NOMO-1 treated with dmso at 0.1 percent for 144 hours (cell line): ENCODE data around the gene RPUSD4.

Experiments
- DNase-seq: peaks from one replicate; lab custom pipeline; 2025; ENCODE audit not compliant: unreplicated experiment; lab: John Stamatoyannopoulos, UW

RPUSD4 gene

DNA sequence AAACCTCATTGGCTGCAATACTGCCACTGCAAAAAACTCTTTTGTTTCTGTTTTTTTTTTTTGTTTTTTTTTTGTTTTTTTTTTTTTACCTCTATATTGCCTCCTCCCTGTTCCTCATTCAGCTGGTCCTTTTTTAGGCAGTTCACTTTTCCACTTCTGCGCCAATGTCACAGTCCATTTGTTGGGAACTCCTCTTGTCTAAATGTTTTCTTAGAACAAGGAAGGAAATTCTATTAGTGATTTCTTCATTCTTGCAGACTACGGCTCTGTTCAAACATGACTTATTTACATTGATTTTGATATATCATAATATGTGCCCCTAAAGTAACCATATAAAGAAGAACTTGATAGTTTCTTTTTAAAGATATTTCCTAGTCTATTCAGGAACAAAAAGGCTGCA is 3.0 kb upstream of the RPUSD4 start:
- no peak for DNase-seq

DNA sequence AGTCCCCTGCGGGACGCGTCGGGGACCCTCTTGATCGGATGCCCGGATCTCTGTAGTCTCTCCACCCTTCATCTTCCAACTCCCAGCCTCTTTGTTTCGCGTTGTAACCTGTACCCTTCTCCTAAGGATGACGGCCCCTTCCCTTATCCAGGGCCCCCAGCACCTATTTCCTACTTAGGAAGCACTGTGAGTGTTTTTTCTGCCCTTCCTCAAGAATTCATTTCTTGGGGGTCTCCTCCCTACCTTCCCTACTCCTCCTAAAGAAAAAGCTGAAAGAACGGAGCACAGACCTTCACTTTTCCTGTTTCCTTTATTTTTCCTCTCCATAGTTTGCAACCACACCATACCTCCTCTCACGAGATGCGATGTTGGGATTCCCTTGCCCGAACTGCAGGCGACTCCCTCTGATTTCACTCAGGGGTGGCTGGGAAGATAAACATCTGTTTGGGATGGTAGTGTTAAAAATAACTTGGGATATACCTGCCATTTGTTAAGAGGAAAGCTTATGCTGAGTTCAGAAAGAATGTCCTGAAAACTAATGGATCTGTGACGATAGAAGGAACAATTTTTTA is 725 bp upstream of the RPUSD4 start:
- no peak for DNase-seq

DNA sequence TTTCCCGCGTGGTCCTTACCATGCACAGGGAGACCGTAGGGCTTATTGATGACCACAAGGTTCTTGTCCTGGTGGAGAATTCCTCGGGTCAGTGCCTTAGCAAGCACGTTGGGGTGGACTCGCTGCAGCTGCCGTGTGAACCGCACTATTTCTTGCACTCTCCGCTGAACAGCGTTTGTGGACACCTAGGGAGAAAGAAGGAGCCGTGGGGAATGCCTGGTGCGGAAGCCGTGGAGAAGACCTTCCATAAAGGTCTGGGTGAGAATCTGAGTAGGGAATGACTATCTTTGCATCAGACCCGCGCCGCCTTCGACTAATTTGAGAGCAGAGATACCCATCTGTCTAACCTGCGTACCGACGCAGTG is 597 bp downstream of the RPUSD4 start:
- DNase-seq = no peak

DNA sequence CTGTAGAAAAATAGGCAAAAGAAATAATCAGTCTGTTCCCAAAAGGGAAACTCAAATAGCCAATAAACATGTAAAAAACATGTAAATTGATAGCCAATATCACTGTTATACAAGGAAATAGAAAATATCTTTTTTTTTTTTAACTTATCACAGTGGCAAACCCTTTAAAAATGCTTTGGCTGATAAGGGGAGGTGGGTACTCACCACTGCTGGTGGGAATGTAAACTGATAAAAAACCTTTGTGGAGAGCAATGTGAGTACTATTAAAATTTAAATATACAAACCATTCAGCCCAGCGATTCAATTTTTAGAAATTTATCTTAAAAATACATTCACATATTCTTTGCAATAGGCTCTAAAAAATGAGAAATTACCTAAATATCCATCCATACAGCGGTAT is 3.6 kb downstream of the RPUSD4 start:
- no peak for DNase-seq

DNA sequence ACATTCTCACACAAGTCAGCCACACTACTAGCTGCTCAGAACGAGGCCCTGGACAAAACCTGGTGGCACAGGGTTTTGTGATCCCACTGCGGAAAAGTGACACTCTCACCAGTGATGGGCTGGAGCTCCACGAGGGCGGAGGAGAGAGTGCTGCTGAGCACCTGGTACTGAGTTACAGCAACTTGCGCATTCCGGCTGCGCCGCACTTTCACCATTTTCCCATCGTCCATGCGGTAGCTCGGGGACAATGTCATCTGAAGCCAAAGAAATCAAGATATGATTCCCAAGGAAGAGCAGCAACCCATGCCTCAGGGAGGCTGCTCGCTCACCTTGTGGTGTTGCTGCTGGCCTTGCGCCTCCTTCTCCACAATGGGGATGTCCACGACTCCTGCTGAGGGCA is 6.1 kb downstream of the RPUSD4 start:
- DNase-seq = no peak

DNA sequence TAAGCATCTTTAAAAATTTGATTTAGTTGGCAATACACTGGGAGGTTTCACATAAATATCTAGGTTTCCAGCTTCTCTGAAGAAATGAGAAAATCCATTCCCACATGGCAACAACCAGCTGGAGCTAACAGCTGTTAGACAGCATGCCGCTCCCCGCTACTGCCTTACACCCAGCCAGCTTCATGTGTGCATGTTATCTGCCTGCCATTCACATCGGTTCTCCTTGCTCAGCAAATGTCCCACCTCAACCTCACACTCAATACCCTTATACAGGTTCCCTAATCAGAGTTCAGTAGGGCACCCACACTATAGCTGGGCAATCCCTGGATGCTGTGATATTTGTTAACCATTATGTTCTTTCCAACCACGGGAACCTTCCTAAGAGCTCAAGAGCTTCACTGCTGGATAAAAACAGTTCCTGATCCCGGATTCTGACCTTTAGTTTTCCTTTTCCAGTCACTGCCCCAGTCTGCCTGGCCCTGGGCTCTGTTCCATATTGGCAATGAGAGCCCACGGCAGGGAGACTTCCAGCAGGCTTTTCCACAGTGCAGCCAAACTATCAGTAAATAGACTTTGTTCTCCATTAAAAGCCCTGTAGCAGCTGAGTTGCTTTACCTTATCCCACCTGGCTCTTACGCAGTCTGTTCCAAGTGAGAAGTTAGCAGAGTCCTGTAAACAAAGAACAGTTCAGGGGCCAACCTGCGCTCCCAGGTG is 8.6 kb downstream of the RPUSD4 start:
- no peak for DNase-seq

DNA sequence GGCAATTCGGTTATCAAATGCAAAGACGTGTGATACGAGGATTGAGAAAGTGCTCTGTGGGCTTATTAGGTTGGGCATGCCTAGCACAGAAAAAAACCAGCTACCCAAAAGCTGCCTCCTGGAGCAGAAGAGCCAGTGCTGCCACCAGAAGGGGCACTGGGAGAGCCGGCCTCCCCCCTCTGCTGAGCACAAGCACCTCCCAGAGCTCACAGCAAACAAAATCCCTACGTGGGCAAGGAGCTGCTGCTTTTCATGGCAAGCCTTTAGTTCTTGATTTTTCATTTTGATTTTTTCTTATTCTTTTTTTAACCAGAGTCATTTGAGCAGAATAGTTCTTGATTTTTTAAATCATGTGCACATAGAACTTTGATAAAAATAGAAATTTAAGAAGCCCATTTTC is 12.8 kb downstream of the RPUSD4 start:
- DNase-seq = no peak

DNA sequence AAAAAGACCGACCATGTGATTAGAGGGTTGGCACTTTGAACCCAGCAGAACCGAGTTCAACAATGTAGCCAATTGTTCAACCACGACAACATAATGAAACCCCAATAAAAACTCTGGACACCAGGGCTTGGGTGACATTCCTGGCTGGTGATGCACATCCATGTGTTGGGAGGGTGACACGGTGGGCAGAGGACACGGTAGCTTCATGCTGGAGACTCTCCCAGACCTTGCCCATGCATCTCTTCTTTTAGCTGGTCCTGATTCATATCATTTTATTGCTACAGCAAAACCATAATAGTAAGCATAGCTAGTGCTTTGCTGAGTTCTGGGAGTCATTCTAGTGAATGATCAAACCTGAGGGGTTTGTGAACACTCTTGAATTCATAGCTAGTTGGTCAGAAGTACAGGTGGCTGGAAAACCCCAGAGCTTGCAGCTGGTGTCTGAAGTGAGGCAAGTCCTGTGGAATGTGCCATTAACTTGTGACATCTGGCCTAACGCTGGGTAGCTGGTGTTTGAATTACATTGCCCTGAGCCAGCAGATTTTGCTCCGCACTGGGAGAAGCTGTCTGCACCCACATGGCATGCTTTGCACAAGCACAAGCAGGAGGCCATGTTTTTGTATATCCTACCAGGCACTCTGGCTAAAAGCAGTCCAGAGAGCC is 14.0 kb downstream of the RPUSD4 start:
- no peak for DNase-seq

DNA sequence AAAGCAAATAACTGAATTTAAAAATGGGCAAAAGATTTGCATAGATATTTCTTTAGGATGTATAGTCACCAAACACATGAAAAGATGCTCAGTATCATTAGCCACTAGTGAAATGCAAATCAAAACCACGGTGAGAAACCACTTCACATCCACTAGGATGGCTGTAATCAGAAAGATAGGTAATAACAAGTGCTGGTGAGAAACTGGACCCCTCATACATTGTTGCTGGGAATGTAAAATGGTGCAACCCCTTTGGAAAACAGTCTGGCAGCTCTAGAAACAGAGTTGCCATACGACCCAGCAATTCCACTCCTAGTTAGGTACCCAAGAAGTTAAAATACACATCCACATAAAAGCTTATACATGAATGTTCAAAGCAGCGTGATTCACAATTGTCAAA is 16.3 kb downstream of the RPUSD4 start:
- no peak for DNase-seq

DNA sequence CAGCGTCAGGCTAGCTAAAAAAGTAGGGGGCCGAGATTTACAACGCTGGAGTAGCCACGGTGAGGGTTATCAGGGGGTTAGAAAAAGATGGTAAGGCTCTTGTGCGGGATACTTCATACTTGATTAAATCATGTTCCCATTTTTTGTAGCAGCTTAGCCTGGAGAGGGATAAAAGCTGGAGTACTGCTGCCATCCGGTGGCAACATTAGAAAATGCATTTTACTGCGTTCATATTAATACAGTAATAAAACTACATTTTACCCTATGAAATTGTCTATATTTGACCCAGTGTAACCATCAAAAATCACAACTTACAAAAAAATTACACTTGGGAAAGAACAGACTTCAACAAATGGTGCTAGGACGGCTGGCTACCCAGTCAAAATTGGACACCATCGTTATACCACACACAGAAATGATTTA is 17.3 kb downstream of the RPUSD4 start:
- DNase-seq = peak; percentile 2

DNA sequence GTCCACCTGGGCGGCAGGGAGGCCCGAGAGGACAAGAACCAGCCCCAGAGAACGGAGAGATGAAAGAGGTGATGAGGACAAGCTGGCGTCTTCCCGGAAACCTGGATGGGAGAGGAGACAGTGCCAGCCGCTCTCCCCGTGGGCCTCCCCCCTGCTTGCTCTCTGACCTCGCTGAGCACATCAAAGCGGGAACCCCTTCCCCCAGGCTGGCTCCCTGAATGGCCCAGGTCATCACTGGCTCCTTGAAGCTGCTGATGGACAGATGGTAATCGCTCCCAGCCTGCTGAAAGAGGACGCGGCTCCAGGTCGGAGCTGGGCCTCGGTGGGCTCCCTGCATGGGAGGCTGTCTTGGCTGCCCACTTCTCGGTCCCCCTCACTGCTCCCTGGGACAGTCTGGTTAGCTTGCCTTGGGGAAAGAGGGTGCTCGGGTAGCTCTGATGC is 18.4 kb downstream of the RPUSD4 start:
- no peak for DNase-seq

DNA sequence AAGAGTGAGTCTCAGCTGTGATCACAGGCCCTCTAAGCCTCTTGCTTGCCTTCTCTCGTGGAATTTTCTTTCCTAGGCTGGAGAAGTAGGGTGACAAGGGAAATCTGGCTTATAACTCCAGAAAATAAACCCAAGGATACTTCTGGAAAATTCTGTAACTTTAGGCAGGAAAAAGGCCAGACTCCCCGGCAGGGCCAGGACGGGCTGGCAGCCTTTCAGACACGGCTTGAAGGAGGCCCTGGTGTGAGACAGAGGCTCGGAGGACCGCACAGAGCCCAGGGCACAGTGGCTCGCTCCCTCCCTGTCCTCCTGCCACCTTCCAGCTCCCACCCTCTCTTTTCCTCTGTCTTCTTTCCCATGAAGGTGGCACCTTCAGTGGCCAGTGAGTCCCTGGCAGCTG is 19.1 kb downstream of the RPUSD4 start:
- no peak for DNase-seq

DNA sequence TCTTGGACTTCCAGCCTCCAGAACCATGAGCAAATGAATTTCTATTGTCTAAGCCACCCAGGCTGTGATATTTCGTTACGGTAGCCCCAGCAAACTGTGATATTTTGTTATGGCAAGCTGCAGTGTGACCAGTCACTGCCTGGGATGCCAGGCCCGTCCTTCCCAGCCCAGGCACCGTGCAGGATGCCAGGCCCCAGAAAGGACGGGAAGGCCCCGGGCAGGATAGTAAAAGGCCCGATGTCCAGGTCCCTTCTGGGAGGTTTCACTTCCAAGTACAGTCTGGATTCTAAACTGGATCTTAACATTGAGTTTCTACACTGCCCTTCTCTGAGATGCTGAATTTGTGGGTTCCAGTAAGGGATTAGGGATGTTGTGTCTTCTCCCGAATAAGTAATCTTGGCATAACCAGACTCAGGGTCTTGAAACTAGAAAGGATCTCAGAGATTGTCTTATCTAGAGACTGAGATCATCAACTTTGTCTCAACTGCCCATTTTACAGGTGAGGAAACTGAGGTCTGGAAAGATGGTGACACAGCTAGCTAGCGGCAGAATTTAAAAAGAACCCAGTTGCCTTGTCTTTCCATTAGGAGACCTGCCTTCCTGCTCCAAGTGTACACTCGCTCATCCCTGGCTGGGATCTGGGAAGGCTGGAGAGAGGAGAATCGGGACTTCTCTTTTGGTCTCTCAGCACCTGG is 19.9 kb downstream of the RPUSD4 start:
- DNase-seq = no peak

DNA sequence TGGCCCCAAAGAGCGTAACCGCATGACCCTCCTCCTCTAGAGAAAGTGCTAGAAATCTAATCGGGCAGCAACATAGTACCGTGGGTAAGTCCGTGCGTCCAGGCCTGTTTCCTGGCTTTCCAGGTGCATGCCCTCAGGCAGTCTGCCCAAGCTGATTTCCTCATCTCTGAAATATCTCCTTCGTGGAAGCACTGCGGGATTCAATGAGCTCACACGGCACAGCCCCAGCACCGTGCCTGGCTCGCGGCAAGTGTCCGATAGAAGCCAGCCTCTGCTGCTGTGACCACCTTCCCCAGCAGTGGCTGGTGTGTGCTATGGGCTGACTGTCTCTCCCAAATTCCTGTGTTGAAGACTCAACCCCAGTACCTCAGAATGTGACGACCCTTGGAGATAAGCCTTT is 20.7 kb downstream of the RPUSD4 start:
- no peak for DNase-seq

DNA sequence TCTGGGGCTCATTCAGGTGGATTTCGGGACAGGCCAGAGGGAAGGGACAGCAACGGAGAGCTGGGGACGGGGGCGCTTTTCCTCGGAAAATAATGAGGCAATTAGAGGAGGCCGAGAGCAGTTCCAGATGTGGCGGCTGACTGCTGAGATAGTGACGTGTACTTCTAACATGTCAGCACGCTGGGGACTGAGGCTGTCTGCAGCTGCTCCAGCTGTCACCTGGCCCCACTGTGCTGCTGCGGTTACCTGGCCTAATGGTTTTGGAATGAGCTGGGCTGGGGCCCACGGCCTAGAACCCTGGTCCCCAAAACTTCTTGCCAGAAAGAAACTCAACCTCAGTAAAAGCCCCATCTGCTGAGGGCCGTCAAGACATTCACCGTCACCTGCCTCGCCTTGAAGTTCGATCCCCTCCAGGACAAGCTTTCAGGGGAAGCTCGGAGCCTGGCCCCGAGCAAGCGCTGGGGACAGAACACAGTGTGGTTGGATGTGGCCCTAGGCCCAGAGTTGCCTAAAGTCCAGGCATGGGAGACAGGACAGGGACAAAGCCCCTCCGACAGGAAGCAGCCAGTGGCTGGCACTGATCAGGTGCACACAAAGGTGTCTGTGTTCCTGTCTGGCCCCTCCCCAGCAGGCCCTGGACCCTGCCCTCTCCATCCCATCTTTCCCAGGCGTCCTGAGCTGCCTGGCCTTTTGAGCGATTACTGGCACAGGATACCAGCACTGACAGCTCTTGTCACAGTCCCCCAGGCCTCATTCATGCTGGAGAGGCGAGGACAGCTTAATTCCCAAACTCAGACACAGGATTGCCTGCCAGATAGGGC is 22.1 kb downstream of the RPUSD4 start:
- DNase-seq = no peak

DNA sequence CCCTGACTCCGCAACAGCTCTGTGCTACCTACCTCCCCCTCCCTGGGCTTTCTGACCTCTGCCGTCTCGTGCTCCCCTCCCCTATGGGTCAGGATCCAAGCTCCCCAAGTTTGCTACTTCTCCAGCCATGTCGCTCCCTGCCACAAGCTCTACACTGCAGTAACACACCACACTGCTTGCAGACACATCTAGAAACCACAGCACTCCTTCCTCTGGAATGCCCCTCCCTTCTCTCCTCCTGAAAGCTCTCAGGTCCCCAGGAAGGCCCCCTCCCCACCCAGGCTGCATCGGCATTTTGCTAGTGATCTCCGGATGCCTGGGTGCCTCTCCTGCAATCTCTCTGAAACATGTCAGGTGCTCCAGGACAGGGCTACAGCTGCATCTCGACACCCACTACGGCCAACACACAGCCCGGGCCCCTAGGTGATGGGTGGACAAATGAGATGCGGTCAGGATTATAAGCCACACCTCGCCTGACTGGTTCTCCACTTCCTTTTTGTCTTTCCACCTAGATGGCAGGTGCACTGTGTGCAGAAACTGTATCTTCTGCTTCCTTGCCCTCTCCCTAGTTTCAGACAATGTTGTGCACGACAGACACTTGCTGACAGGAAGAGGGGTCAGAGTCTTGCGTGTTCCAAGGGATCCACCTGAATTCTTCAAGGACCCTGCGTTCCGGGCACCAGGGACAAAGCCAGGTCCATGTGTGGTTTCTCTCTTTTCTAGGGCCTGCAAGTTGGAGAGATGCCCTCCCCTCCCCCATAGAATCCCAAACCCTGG is 22.9 kb downstream of the RPUSD4 start:
- no peak for DNase-seq

DNA sequence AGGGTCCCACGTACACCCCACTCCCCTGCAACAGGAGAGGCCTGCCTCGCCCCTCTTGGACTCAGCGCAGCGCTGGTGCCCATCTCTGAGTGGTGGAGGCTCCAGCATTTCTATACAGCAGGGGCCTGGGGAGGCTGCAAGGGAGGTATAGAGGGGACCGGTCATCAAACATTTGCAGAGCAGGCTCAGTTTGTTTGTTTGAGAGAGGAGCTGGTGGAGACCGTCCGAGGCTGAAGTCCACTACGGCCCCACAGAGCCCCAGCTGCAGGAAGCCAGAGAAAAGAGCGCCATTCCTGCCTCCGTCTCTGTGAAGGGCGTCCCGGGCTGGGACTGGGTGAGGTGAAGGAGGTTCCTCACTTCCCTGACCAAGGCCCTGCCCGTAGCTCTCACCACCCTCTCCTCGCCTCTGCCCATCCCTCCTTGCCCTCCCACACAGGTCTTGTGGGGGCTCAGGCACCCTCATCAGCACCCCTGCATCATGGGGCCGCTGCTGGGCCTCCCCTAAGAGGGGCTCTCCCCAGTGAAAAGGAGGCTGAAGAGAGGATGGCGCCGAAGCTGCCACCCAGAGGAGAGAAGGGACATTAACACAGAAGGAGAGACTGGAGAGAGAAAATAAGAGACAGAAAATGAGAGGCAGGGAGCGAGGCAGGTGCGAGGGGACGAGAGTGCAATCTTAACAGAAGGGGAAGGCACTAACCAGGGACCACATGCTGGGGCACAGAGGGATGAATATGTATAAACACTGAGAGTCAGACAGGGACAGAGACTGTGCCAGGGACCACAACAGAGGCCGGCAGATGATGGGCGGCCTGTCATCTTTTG is 24.5 kb downstream of the RPUSD4 start:
- DNase-seq = no peak

DNA sequence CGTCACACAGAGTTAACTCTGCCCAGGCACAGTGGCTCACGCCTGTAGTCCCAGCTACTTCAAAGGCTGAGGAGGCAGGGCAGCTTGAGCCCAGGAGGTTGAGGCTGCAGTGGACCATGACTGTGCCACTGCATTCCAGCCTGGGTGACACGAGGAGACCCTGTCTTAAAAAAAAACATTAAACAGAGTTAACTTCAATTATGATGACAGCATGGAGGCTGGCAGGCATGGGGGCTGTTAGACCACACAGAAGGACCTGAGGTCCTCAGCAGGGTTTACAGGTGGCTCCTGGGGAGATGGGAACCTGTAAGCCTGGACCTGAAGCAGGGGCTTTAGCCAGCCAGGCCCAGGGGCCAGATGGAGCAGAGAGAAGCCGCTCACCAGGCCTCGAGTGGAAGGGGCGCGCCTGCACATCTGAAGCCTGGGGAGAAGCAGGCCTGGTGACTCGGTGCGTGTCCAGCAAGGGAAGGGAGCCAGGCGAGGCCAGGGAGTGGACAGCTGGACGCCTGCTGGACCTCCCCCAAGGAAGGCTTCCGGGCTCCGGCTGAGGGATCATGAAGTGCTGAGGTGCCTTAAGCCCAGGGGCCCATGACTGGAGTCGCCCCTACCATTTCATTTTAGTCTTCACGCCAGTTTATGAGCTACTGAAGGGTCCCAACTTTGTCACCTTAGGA is 25.3 kb downstream of the RPUSD4 start:
- no peak for DNase-seq
